Skin of body (tissue), 2 donors: ENCODE data around the gene DOCK9. TPM values are rescaled to one million over a fixed set of nuclear protein-coding genes. Genes with fewer than 3 reads are reported as not detected.
A peak's percentile ranks its signal among the peaks of the same experiment; 100 is the strongest.
"Not testable (repeated sequence)": the region's sequence is repeated elsewhere in the genome, so short reads cannot be mapped to it uniquely, and the experiment has no call there.

Experiments used
- DNase-seq: peaks from one replicate; lab custom pipeline; 2025; lab: John Stamatoyannopoulos, UW
- total RNA-seq: library from RNA; depleted of rRNA; stranded (reverse); fragments of >200 nt; gene quantifications from one replicate; pipeline ENCODE4 v1.2.3, GENCODE V29; 2014

DOCK9 gene
- total RNA-seq, 1 donor from 2014 or later, result 89.1 TPM

- DNase-seq, result no peak
Measured at GRCh38 chr13:98824376-98825160, 153.3 kb downstream of the DOCK9 start.

GRCh38 chr13:98823442-98823841 is 154.4 kb downstream of the DOCK9 start:
- DNase-seq, result no peak

DNA sequence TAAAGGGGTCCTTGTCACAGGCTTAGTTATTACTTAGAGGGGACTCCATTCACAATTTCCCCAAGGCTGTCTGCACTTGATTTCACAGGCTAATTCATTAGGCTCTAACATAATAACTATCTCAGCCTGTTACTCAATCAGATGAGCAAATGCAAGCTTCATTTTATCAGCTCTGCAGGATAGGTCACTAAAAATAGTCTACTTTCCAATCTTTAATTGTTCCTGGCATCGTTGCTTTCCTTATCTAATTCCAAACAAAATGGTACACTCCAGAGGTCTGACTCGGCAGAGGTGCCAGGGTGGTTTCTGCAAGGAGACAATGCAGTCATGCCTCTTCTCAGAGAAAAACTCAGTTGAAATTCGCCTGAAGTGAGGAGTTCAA is 155.6 kb downstream of the DOCK9 start:
- DNase-seq, result no peak

- DNase-seq, result peak; percentile 84
Measured at GRCh38 chr13:98821372-98822224, 156.3 kb downstream of the DOCK9 start.

GRCh38 chr13:98820744-98821371 is 157.0 kb downstream of the DOCK9 start:
- DNase-seq, result no peak

DNA sequence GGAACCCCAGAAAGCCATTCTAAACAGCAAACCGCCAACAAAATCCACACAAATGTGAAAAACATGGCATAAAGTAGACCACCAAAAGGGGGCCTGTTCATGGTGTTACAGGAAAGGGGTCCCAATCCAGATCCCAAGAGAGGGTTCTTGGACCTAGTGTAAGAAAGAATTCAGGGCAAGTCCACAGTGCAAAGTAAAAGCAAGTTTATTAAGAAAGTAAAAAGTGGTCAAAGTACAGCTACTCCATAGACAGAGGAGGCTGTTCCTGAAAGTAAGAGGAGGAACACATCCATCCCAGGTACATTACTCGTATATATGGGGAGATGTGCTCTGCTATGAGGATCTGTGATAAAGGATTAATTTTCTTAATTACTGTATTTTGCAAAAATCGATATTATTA is 157.6 kb downstream of the DOCK9 start:
- no peak for DNase-seq

GRCh38 chr13:98819382-98820010 is 158.4 kb downstream of the DOCK9 start:
- no peak for DNase-seq

GRCh38 chr13:98816406-98816805 is 161.5 kb downstream of the DOCK9 start:
- DNase-seq, result no peak

DNA sequence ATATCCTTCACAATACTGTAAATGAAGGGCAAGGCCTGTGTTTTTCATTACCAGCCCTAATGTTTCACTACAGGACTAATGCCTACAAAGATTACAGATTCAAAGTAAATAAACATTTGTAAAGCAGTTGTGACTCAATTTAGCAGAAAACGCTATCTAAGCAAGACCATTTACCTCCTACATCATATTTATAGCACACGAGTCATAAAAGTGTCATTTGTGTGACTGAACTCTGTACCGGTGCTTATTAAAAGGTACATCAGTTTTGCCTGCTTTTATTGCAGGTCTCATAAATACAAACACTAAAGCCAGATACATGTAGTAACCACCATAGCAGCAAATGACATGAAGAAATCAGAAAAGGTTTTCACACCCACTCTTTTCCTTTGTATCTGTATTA is 163.9 kb downstream of the DOCK9 start:
- no peak for DNase-seq

DNA sequence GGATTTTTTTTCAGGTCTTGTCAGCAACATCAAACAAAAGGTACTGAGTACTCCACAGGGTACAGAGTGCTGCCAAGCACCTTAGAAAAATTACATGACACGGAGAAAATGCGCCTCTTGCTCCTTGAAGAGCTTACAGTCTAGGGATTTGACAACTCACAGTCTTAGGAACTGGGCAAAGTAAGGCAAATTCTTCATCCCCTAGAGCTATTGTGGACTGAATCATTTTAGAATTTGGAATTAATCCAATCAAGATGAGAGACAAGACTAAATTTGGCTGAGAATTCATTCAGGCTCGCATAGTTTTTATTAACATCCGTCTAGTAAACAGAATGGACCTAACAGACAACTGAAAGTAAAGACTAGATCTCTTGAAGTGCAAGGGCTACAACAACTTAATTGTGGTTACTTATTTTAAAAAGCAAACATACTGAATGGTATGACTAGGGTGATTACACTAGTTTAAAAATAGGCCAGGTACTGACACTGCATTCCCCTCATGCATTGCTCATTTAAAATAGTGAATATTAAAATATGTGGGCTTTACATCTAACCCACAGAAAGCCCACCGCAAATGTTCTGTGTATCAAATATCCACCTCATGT is 165.6 kb downstream of the DOCK9 start:
- not testable (repeated sequence) for DNase-seq

- no peak for DNase-seq
Measured at GRCh38 chr13:98810746-98811145, 167.1 kb downstream of the DOCK9 start.

- DNase-seq, result no peak
Measured at GRCh38 chr13:98809345-98809777, 168.5 kb downstream of the DOCK9 start.

GRCh38 chr13:98807774-98808173 is 170.1 kb downstream of the DOCK9 start:
- DNase-seq, result no peak

GRCh38 chr13:98804336-98804855 is 173.5 kb downstream of the DOCK9 start:
- DNase-seq, result no peak

DNA sequence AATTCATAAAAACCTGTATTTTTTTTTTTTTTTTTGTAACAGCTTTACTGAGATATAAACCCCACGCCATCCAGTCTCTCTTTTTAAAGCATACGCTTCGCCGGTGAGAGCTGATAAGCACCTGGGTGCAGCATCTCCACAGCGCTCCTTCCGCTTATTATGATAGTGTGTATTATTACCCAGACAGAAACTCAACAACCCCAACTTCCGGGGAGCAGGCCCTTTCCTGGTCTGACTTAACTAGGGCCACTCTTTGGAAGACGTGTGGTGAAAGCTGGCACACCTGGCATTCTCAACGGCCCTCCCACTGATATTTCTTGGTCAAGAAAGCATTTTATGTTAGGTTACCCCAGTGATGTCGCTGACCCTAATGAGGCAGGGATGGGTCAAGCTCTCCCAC is 173.9 kb downstream of the DOCK9 start:
- DNase-seq, result no peak

GRCh38 chr13:98803111-98803561 is 174.7 kb downstream of the DOCK9 start:
- no peak for DNase-seq

- DNase-seq, result no peak
Measured at GRCh38 chr13:98802559-98802958, 175.3 kb downstream of the DOCK9 start.

GRCh38 chr13:98801626-98802418 is 176.0 kb downstream of the DOCK9 start:
- DNase-seq, result no peak

DNA sequence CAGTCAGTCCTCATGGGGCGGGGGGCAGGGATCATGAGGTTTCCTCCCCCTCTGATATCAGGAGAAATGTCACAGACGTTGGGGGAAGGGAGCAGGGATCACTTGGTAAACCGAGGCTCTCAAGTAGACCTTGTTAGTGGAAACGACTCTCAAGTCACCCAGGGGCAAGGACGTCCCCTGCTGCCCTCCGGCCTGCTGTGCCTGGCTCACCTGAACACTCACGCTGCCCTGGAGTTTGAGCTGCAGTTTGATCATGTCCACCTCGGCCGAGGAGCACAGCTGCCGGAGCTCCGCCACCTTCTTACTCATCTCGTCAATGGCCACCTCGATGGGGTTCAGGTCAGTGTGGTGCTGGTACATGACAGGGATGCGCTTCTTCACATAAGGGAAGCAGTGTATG is 177.8 kb downstream of the DOCK9 start:
- no peak for DNase-seq
